ENCODE measurements around the gene TMEM52. TPM values are rescaled to one million over a fixed set of nuclear protein-coding genes. Genes with fewer than 3 reads are reported as not detected.

The TMEM52 gene
- total and polyA plus RNA-seq, 2 of the 13 experiments (the other 11 are each of a cell fraction or from before 2014, with no cell fraction given), result 13.2 to 18.7 TPM

- TF ChIP-seq ATF7-NPFF (CRISPR knock-in tag; IDR thresholded peaks at IDR 0.05; ENCODE audit: low read depth) (peak; percentile 24; the same call in 1 of the 2 replicates), RCOR2 (CRISPR knock-in tag; IDR thresholded peaks at IDR 0.05) (no peak), SNAPC5 (CRISPR knock-in tag; IDR thresholded peaks at IDR 0.05; ENCODE audit: borderline replicate concordance) (no peak), PATZ1 (CRISPR knock-in tag; IDR thresholded peaks at IDR 0.05) (0 out of 2 replicates have a peak, but pooled peaks have one; percentile 20), PAXIP1 (CRISPR knock-in tag; conservative IDR thresholded peaks at IDR 0.05) (peak; percentile 36; the same call in 1 of the 2 replicates), ZNF766 (CRISPR knock-in tag; IDR thresholded peaks at IDR 0.05; ENCODE audit: borderline replicate concordance) (no peak), ZNF333 (CRISPR knock-in tag; IDR thresholded peaks at IDR 0.05; ENCODE audit: borderline replicate concordance) (0 out of 2 replicates have a peak, but pooled peaks have one; percentile 22), NR2C2 (CRISPR knock-in tag; IDR thresholded peaks at IDR 0.05; ENCODE audit: borderline replicate concordance) (peak; percentile 32; the same call in 1 of the 2 replicates), BRF2 (CRISPR knock-in tag; IDR thresholded peaks at IDR 0.05) (peak; percentile 22; the same call in 1 of the 2 replicates), PPARG (CRISPR knock-in tag; conservative IDR thresholded peaks at IDR 0.05) (peak; percentile 89), ZNF292 (CRISPR knock-in tag; IDR thresholded peaks at IDR 0.05; ENCODE audit: borderline replicate concordance, low read depth) (0 out of 2 replicates have a peak, but pooled peaks have one; percentile 46), PRDM15 (CRISPR knock-in tag; IDR thresholded peaks at IDR 0.05) (peak; percentile 52; the same call in 1 of the 2 replicates), ZBTB14 (CRISPR knock-in tag; IDR thresholded peaks at IDR 0.05) (0 out of 2 replicates have a peak, but pooled peaks have one; percentile 29), ZNF17 (CRISPR knock-in tag; IDR thresholded peaks at IDR 0.05) (no peak), KLF6 (CRISPR knock-in tag; IDR thresholded peaks at IDR 0.05) (no peak)
Observed at GRCh38 chr1:1894354-1895059, 24.6 kb downstream of the TMEM52 start (continued).
